HAP-1 (cell line): ENCODE data around the gene CDC73.
"Not testable (repeated sequence)": the region's sequence is repeated elsewhere in the genome, so short reads cannot be mapped to it uniquely, and the experiment has no call there.

Experiments
- DNase-seq, 2 experiments: peaks; one replicate each; pipeline ENCODE4 v3.0.0-alpha.2; 2016 to 2020; ENCODE audit warnings: low spot score in 2 of 2
- H3K27me3 ChIP-seq: fragments of 250-450 bp; sonication (Bioruptor Pico); 2 replicates; pipeline ENCODE4 v1.5.1; 2020; ENCODE audit warnings: low read depth, mild to moderate bottlenecking, moderate library complexity
- H3K36me3 ChIP-seq: fragments of 250-450 bp; sonication (Bioruptor Pico); replicated peaks from 2 replicates; pipeline ENCODE4 v1.5.1; 2020; ENCODE audit warnings: mild to moderate bottlenecking
- H3K4me1 ChIP-seq: fragments of 250-450 bp; sonication (Bioruptor Pico); 2 replicates; pipeline ENCODE4 v1.5.1; 2020; ENCODE audit warnings: mild to moderate bottlenecking
- H3K4me3 ChIP-seq: fragments of 250-450 bp; sonication (Bioruptor Pico); 2 replicates; pipeline ENCODE4 v1.5.1; 2020; ENCODE audit warnings: mild to moderate bottlenecking, moderate library complexity
- H3K9me3 ChIP-seq: fragments of 250-450 bp; sonication (Bioruptor Pico); 2 replicates; pipeline ENCODE4 v1.5.1; 2020; ENCODE audit warnings: mild to moderate bottlenecking, moderate library complexity
- in situ Hi-C: fragments of 300-500 bp; cut with MboI; formaldehyde crosslinking; loops from 3 replicates; pipeline ENCODE4 v1.14.3; 2020; ENCODE audit warnings: low sequenced_read_pairs, inconsistent platforms, mixed read lengths

Gene CDC73

GRCh38 chr1:193199940-193200339 lies 78.1 kb downstream of the CDC73 start:
- no peak for DNase-seq
- no peaks in the 10 kb centered on the region for H3K36me3 ChIP-seq
- H3K27me3 ChIP-seq: no peaks in the 10 kb centered on the region
- in situ Hi-C loops: no loop called here
- no peaks in the 10 kb centered on the region for H3K9me3 ChIP-seq
- H3K4me3 ChIP-seq: no peak overlapping the region
- H3K4me1 ChIP-seq: no peaks in the 10 kb centered on the region

GRCh38 chr1:193201021-193201420 lies 79.2 kb downstream of the CDC73 start:
- Histone ChIP-seq H3K4me3 (no peak overlapping the region), H3K4me1 (no peaks in the 10 kb centered on the region), H3K36me3 (peaks cover under 1% of the 10 kb centered on the region), H3K9me3 (no peaks in the 10 kb centered on the region), H3K27me3 (no peaks in the 10 kb centered on the region)
- in situ Hi-C loops: no loop called here
- DNase-seq: no peak

- in situ Hi-C loops: no loop called here
- no peak for DNase-seq
- H3K9me3 ChIP-seq: no peaks in the 10 kb centered on the region
- H3K4me3 ChIP-seq: no peak overlapping the region
- no peaks in the 10 kb centered on the region for H3K4me1 ChIP-seq
- H3K27me3 ChIP-seq: no peaks in the 10 kb centered on the region
- H3K36me3 ChIP-seq: peaks cover 7% of the 10 kb centered on the region
These were observed 89.2 kb downstream of the CDC73 start for GRCh38 chr1:193210996-193211395.

GRCh38 chr1:193211539-193211938 lies 89.7 kb downstream of the CDC73 start:
- Histone ChIP-seq H3K27me3 (no peaks in the 10 kb centered on the region), H3K4me3 (no peak overlapping the region), H3K4me1 (no peaks in the 10 kb centered on the region), H3K9me3 (no peaks in the 10 kb centered on the region), H3K36me3 (peaks cover 2% of the 10 kb centered on the region; the same call in 1 of the 2 replicates)
- in situ Hi-C loops: no loop called here
- no peak for DNase-seq

GRCh38 chr1:193212637-193213036 lies 90.8 kb downstream of the CDC73 start:
- in situ Hi-C loops: no loop called here
- H3K27me3 ChIP-seq: no peaks in the 10 kb centered on the region
- H3K4me3 ChIP-seq: no peak overlapping the region
- no peaks in the 10 kb centered on the region for H3K9me3 ChIP-seq
- no peak for DNase-seq
- H3K4me1 ChIP-seq: no peaks in the 10 kb centered on the region
- no peaks in the 10 kb centered on the region; the same call in 1 of the 2 replicates for H3K36me3 ChIP-seq

- no peaks in the 10 kb centered on the region; the same call in 1 of the 2 replicates for H3K36me3 ChIP-seq
These were observed 92.2 kb downstream of the CDC73 start for GRCh38 chr1:193213998-193214397.

DNA sequence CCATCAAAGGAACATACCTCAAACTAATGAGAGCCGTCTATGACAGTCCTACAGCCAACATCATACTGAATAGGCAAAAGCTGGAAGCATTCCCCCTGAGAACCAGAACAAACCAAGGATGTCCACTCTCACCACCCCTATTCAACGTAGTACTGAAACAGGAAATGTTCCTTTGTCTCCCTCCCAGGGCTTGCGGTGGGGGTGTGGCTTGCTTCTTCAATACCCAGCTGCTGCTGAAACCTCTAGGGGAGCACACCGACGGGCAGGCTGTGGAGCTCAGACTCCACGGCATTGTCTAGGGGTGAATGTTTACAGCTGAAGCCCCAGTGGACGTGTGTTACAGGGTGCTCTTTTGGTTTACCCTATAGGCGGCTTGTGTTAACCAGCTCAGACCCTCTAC lies 95.1 kb downstream of the CDC73 start:
- H3K27me3 ChIP-seq: no peaks in the 10 kb centered on the region
- no peak overlapping the region for H3K4me3 ChIP-seq
- no peaks in the 10 kb centered on the region for H3K9me3 ChIP-seq
- no peaks in the 10 kb centered on the region; the same call in 1 of the 2 replicates for H3K36me3 ChIP-seq
- peak in 1 of 2 experiments; percentile 18 for DNase-seq
- in situ Hi-C loops: no loop called here
- H3K4me1 ChIP-seq: no peaks in the 10 kb centered on the region; the same call in 1 of the 2 replicates

More at GRCh38 chr1:193213998-193214397, 92.2 kb downstream of the CDC73 start:
- DNase-seq: no peak
- in situ Hi-C loops: no loop called here
- H3K4me1 ChIP-seq: no peaks in the 10 kb centered on the region
- H3K9me3 ChIP-seq: no peaks in the 10 kb centered on the region
- H3K27me3 ChIP-seq: no peaks in the 10 kb centered on the region
- no peak overlapping the region for H3K4me3 ChIP-seq

GRCh38 chr1:193219391-193219790 lies 97.6 kb downstream of the CDC73 start:
- H3K9me3 ChIP-seq: no peaks in the 10 kb centered on the region
- no peaks in the 10 kb centered on the region for H3K27me3 ChIP-seq
- no peaks in the 10 kb centered on the region for H3K36me3 ChIP-seq
- no peak for DNase-seq
- H3K4me1 ChIP-seq: peaks cover 6% of the 10 kb centered on the region
- no peak overlapping the region for H3K4me3 ChIP-seq
- in situ Hi-C loops: no loop called here

DNA sequence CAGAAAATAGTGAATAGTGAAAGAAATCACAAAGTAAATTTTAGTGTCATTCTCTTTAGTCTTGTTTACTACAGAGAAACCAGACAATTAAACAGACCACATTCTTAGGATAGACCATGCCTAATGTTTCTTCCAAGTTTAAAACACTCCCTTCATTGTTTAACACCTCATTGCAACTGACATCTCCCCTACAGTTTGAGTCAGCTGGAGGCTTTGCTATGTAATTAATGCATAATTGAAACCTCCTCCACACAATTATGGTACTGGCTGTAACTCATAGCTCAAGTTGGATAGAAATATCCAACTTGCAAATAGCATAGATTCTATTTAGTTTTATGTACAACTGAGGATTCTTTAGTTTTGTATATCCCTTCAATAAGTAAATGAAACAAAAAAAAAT lies 99.8 kb downstream of the CDC73 start:
- Histone ChIP-seq H3K36me3 (no peaks in the 10 kb centered on the region; the same call in 1 of the 2 replicates), H3K27me3 (no peaks in the 10 kb centered on the region), H3K9me3 (no peaks in the 10 kb centered on the region), H3K4me1 (peaks cover 6% of the 10 kb centered on the region), H3K4me3 (no peak overlapping the region)
- no peak for DNase-seq
- in situ Hi-C loops: no loop called here

DNA sequence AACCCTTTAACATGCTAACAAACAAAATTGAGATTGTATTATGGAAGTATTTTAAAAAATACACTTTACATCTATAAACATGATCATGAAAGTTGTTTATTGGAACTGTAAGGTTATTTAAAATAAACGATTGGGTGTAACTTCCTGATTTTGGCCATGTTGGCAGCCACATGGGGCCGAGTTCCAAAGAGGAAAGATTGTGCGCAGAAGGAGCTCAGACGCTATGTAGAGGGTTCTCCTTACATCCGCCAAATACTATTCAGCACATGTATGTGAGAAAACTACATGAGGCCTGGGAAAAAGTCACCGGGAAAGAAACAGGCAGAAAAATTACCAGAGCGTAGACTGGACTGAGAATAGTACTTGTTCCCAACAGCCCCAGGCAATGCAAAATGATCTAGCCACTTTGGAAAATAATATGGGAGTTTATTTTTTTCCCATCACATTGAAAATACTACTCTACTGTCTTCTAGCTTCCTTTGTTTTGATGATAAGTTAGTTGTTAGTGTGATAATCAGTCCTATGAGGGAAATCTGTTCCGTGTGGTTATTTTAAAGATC lies 100.3 kb downstream of the CDC73 start:
- no peak for DNase-seq
- Histone ChIP-seq H3K4me3 (no peak overlapping the region), H3K27me3 (no peaks in the 10 kb centered on the region), H3K4me1 (peaks cover 6% of the 10 kb centered on the region), H3K36me3 (no peaks in the 10 kb centered on the region; the same call in 1 of the 2 replicates), H3K9me3 (no peaks in the 10 kb centered on the region)
- in situ Hi-C loops: no loop called here

- H3K36me3 ChIP-seq: no peaks in the 10 kb centered on the region; the same call in 1 of the 2 replicates
- no peaks in the 10 kb centered on the region for H3K9me3 ChIP-seq
- DNase-seq: no peak
- H3K27me3 ChIP-seq: no peaks in the 10 kb centered on the region
- no peak overlapping the region for H3K4me3 ChIP-seq
- no peaks in the 10 kb centered on the region for H3K4me1 ChIP-seq
- in situ Hi-C loops: no loop called here
These were observed 107.3 kb downstream of the CDC73 start for GRCh38 chr1:193229136-193229535.

- H3K9me3 ChIP-seq, H3K4me1 ChIP-seq, DNase-seq, in situ Hi-C loops, H3K27me3 ChIP-seq, H3K36me3 ChIP-seq, H3K4me3 ChIP-seq: not testable (repeated sequence)
These were observed 109.3 kb downstream of the CDC73 start for GRCh38 chr1:193231146-193231545.

DNA sequence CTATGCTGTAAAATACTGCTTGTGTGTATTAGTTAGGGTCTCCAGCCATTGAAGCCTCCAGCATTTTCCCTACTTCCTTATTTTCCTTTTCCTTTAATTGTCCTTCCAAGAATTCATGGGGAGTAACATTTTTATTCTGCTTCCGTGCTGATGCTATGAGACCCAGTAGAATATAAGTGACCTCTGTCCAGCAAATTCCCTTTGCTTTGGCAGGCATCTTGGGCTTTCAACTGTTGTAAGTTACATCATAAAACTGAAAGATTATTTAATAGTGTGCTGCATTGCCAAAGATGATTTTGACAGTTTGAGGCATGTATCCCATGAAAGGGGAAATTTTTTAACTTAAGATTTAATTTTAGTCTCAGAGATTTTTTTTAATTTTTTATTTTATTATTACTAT lies 112.7 kb downstream of the CDC73 start:
- Histone ChIP-seq H3K27me3 (no peaks in the 10 kb centered on the region), H3K4me3 (no peak overlapping the region), H3K36me3 (no peaks in the 10 kb centered on the region), H3K9me3 (no peaks in the 10 kb centered on the region), H3K4me1 (no peaks in the 10 kb centered on the region)
- in situ Hi-C loops: no loop called here
- no peak for DNase-seq

GRCh38 chr1:193237381-193237978 lies 115.6 kb downstream of the CDC73 start:
- no peaks in the 10 kb centered on the region for H3K9me3 ChIP-seq

More at GRCh38 chr1:193237381-193237978, 115.6 kb downstream of the CDC73 start:
- Histone ChIP-seq H3K27me3 (no peaks in the 10 kb centered on the region), H3K36me3 (no peaks in the 10 kb centered on the region), H3K4me1 (no peaks in the 10 kb centered on the region), H3K4me3 (no peak overlapping the region)
- no peak for DNase-seq
- in situ Hi-C loops: no loop called here
